LNCAP (cell line): ENCODE data around the gene TMEM131L.

Experiments
- CTCF ChIP-seq: fragments of 450-650 bp; IDR thresholded peaks from 2 replicates; pipeline ENCODE4 v1.5.1; 2017; ENCODE audit warnings: mild to moderate bottlenecking

The TMEM131L gene

GRCh38 chr4:153497988-153498967 lies 32.1 kb downstream of the TMEM131L start:
- TF ChIP-seq CTCF: no peak

GRCh38 chr4:153499005-153499404 lies 32.8 kb downstream of the TMEM131L start:
- no peak for TF ChIP-seq CTCF

GRCh38 chr4:153501578-153501977 lies 35.4 kb downstream of the TMEM131L start:
- TF ChIP-seq CTCF: no peak

- TF ChIP-seq CTCF: no peak
Measured at GRCh38 chr4:153502584-153502983, 36.4 kb downstream of the TMEM131L start.

GRCh38 chr4:153506341-153507309 lies 40.5 kb downstream of the TMEM131L start:
- TF ChIP-seq CTCF: no peak

GRCh38 chr4:153507310-153508073 lies 41.3 kb downstream of the TMEM131L start:
- no peak for TF ChIP-seq CTCF

GRCh38 chr4:153509724-153510123 lies 43.6 kb downstream of the TMEM131L start:
- TF ChIP-seq CTCF: no peak
